ENCODE results near the gene SRR. TPM values are rescaled to one million over a fixed set of nuclear protein-coding genes. Genes with fewer than 3 reads are reported as not detected.

Gene SRR
- total and polyA plus RNA-seq, 8 donors = 1.2 to 44.0 (median 9.8) TPM

GRCh38 chr17:2289878-2290478 lies 13.8 kb upstream of the SRR start:
- Histone ChIP-seq H3K4me3 (no peak overlapping the region), H3K4me1 (peaks cover 0 to 2% (median 0%) of the 10 kb centered on the region in 4 donors), H3K9me3 (no peaks in the 10 kb centered on the region), H3K27ac (no peak overlapping the region), H3K27me3 (no peaks in the 10 kb centered on the region), H3K36me3 (peaks cover 24 to 100% (median 95%) of the 10 kb centered on the region in 4 donors)
- no peak for TF ChIP-seq POLR2A (IDR thresholded peaks at IDR 0.05)
- TF ChIP-seq EP300 (IDR thresholded peaks at IDR 0.05) = no peak
- no peak for TF ChIP-seq POLR2AphosphoS5 (IDR thresholded peaks at IDR 0.05)
- TF ChIP-seq CTCF (IDR thresholded peaks at IDR 0.05) = no peak
- intact Hi-C loops (cut with DNase I; ENCODE audit: low total_unique reads) = no loop called here
- DNase-seq = no peak
- 90 to 96% (median 94%) methylated on average over 5 of the region's 5 CpGs for WGBS, 5 donors

GRCh38 chr17:2292100-2292499 lies 11.7 kb upstream of the SRR start:
- 80 to 91% (median 89%) methylated on average over 2 of the region's 2 CpGs for WGBS, 5 donors
- no peak overlapping the region for H3K4me3 ChIP-seq
- intact Hi-C loops (cut with DNase I; ENCODE audit: low total_unique reads) = no loop called here
- no peak for DNase-seq
- peaks cover 0 to 17% (median under 1%) of the 10 kb centered on the region in 4 donors for H3K4me1 ChIP-seq
- H3K27me3 ChIP-seq = no peaks in the 10 kb centered on the region
- H3K27ac ChIP-seq = no peak overlapping the region
- no peaks in the 10 kb centered on the region for H3K9me3 ChIP-seq
- peaks cover 35 to 100% (median 100%) of the 10 kb centered on the region in 4 donors for H3K36me3 ChIP-seq
- TF ChIP-seq EP300 (IDR thresholded peaks at IDR 0.05) (no peak), CTCF (IDR thresholded peaks at IDR 0.05) (no peak), POLR2AphosphoS5 (IDR thresholded peaks at IDR 0.05) (no peak), POLR2A (IDR thresholded peaks at IDR 0.05) (no peak)

GRCh38 chr17:2295575-2295974 lies 8.2 kb upstream of the SRR start:
- Histone ChIP-seq H3K4me1 (peaks cover 0 to 21% (median 9%) of the 10 kb centered on the region in 4 donors), H3K27ac (no peak overlapping the region), H3K4me3 (no peak overlapping the region), H3K27me3 (no peaks in the 10 kb centered on the region), H3K9me3 (no peaks in the 10 kb centered on the region), H3K36me3 (peaks cover 31 to 98% (median 96%) of the 10 kb centered on the region in 4 donors)
- TF ChIP-seq EP300 (IDR thresholded peaks at IDR 0.05) (no peak), POLR2A (IDR thresholded peaks at IDR 0.05) (no peak), POLR2AphosphoS5 (IDR thresholded peaks at IDR 0.05) (no peak), CTCF (IDR thresholded peaks at IDR 0.05) (no peak)
- intact Hi-C loops (cut with DNase I; ENCODE audit: low total_unique reads) = no loop called here
- DNase-seq = no peak
- 59 to 79% (median 74%) methylated on average over 1 of the region's 1 CpG for WGBS, 5 donors

- no peak overlapping the region for H3K4me3 ChIP-seq
- H3K9me3 ChIP-seq = no peaks in the 10 kb centered on the region
- 87 to 92% (median 91%) methylated on average over 5 of the region's 5 CpGs for WGBS, 5 donors
- no peak for DNase-seq
- H3K36me3 ChIP-seq = peaks cover 28 to 84% (median 82%) of the 10 kb centered on the region in 4 donors
- intact Hi-C loops (cut with DNase I; ENCODE audit: low total_unique reads) = no loop called here
- no peaks in the 10 kb centered on the region for H3K27me3 ChIP-seq
- no peak for TF ChIP-seq EP300 (IDR thresholded peaks at IDR 0.05)
- no peak for TF ChIP-seq POLR2A (IDR thresholded peaks at IDR 0.05)
- TF ChIP-seq CTCF (IDR thresholded peaks at IDR 0.05) = no peak
- no peak for TF ChIP-seq POLR2AphosphoS5 (IDR thresholded peaks at IDR 0.05)
- peaks cover 6 to 35% (median 22%) of the 10 kb centered on the region in 4 donors for H3K4me1 ChIP-seq
- H3K27ac ChIP-seq = no peak overlapping the region
Measured at GRCh38 chr17:2297023-2297422, 6.7 kb upstream of the SRR start.

All from stomach (tissue), 9 donors.